HTR-8/SVneo (cell line): Measurements from ENCODE around the gene TPRG1.

Experiments
- DNase-seq: peaks from one replicate; pipeline ENCODE4 v3.0.0; 2011; ENCODE audit warnings: low spot score, mixed read lengths; ENCODE audit not compliant: insufficient read length
- FAIRE-seq: peaks from 2 replicates; lab custom pipeline; 2011; peaks lifted over from hg19 to GRCh38; lab: Jason Lieb, UNC

TPRG1 gene

DNA sequence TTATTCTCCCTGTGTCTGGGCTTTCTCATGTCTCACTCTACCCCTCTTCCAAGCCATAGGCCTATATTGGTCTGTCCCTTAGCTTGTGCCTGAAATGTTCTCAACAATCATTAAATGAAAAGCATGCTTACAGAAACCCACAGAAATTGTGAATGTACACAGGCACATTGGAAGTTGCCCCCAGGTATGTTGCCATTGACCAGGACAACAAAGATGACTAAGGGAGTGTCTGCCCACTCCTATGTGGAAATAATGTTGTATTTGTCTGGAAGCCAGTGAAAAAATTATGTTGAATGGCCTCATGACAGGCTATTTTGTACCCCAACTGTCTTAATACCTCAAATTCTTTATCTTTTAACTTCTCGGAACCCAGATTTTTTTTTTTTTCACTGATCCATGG, 102.0 kb downstream of the TPRG1 start:
- no peak for FAIRE-seq
- no peak for DNase-seq

DNA sequence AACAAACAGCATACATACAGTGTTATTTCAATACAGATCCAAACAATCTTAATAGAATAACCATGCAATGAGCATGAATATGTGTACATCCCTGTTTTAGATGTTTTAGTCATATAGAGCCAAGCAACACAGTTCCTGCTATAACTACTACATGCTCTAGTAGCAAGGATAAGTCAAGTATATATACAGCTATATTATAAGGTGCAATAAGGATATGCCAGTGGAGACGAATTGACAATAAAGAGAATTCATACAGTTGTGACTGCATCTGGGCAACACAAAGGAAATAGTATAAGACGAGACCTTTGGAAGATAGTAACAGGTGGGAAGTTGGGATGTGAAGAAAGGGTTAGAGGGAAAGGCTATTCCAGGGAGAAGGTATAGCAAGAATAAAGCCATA, 103.4 kb downstream of the TPRG1 start:
- FAIRE-seq: no peak
- no peak for DNase-seq

DNA sequence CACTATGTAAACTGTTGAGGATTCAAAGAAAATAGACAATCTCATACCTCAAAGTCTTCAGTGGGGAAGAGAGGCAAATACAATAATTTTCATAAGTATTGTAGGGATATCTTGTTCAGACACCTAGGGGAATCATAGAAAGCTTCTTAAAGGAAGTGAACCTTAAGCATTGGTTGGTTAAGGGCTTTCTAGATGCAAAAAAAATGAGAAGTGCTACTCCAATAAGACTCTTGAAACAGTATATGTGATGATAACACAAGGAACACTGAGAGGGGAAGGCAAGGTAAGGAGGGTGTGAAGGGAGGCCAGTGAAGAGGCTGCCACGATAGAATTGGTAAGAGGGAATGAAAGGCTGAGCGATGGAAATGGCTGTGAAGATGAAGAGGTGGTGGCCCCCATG, 104.1 kb downstream of the TPRG1 start:
- DNase-seq (no peak), FAIRE-seq (no peak)

DNA sequence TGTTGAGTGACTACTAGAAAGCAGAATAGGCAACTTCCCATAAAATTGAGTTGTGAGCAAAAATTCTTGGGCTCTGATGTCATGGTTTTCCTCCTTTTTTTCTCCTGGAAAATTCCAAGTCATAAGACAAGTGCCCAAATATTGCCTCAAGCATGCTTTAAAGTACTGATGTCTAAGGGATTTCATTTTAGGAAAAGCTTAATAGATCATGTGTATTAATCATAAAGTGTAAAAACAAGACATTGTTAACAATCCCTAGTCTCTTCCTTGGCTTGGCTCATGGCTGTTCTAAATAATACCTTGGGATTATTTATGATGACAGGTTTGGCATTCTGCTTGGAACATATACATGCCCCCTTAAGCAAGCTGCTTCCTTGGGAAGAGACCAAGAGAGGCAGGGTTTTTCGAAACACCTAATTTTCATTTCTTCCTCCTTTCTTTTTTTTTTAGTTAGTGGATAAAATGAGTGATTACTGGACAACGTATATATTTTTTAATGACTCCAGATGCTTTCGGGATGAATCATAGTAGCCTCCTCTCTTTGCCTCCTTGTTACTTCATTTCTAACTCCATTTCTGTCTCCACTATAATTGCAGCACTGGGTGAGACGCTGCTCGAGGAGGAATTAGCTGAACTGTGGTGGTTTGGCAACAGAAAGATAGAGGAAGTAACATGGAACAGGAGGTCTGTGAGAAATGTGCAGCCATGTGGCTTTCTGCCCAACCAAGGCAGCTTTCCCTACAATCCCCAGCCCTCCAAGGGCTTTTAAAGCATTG, 104.9 kb downstream of the TPRG1 start:
- FAIRE-seq (no peak), DNase-seq (peak; percentile 53)

DNA sequence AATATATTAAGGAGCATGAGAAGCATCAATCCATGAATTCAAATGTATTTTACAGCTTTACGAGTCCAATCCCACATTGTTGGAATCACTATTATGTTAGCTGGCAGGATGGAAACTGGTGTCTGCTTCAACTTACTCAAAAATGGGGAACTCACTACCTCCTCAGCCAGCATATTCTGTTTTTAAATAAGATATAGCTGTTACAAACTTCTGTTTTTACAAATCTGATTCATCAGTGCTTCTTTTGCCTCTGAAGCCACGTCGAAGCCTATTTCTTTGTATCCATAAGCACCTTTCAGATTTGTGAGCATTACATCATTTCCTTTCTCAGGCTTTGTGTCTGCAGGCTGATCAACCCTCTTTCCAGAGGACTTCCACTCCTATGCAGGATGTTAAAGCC, 105.9 kb downstream of the TPRG1 start:
- DNase-seq (no peak), FAIRE-seq (no peak)

DNA sequence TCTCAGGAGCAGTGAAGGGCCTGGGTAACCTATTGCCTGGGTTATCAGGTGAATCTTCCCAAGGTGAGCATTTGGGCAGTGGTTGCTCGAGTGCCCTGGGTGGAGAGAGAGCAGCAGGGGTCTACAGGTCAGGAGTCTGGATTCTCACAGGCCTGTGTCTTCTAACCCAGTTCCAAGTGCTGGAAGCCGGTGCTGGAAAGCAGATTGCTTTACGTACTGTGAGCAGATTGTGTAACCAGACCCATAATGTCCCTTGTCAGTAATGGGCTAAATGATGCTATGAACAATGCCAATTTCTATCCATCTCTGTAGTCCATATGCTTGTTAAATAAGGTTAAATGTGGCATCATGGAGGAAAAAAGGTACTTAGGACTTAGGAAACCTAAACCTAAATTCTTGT, 106.5 kb downstream of the TPRG1 start:
- no peak for FAIRE-seq
- no peak for DNase-seq

DNA sequence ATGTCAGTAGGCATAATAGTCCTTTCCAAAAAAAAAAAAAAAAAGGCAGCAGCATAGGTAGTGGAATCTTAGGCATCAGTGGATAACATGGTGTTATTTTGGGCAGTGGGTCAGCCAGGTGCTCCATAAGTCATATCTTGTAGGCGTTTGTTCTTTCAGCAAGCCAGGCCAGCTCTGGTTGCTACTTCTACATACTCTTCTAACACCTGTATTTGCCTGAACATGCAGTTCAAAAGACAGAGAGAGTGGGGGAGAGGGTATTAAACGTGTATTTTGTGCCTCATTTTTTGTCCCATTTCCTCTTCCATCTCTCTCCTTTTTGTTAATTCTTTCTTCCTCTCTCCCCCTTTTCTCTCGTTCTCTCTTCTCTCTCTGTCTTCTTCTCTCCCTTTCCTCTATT, 110.4 kb downstream of the TPRG1 start:
- DNase-seq (no peak), FAIRE-seq (no peak)

DNA sequence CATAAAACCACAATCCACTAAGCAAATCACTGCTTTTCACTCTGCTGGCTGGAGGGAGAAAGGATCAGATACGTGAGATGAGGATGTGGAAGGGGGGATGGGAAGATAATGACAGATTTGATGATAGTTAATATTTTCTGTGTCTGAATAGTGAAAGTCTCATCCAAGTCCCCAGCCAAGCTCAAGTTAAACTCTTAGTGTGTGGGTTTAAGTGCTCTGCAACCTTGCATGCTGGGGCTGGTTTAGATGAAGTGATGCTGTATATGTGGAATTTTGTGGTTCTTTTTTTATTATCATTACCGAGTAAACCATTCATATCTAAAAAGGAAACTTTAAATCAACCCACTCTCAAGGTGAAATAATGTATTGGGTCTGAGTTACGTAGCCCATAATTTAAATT, 111.0 kb downstream of the TPRG1 start:
- FAIRE-seq (no peak), DNase-seq (no peak)

DNA sequence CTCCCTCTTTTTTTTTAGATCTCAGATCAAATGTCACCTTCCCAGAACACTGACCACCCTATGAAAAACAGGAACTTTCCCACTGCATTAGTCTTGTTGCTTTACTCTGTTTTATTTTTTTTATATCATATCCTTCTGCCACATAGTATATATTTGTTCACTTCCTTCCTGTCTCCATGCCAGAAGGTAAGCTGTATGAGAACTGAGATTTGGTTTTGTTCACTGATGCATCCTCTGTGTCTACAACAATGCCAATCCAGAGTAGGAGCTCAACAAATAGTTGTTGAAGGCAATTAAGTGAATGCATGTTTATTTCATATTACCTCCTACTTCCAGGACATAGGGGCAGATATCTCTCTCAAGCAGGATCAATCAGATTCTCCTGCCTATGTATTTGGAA, 114.4 kb downstream of the TPRG1 start:
- DNase-seq (no peak), FAIRE-seq (no peak)

DNA sequence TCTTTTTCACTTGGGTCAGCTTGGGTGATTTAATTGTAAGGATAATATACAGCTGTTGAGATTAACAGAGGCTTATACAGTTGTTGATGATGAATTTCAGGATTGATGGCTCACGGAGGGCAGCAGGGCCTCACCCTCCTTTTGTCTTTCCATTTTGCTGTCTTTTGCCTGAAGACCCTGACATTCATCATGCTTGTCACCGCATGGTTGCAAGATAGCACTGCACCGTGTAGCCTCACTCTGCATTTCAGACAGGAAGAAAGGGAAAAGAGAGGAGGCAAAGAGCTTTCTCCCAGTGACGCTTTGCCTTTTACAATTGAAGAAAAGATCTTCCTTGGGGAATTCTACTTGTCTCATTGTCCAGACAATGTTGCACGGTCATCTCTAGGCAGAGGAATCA, 115.1 kb downstream of the TPRG1 start:
- DNase-seq: no peak
- FAIRE-seq: no peak

DNA sequence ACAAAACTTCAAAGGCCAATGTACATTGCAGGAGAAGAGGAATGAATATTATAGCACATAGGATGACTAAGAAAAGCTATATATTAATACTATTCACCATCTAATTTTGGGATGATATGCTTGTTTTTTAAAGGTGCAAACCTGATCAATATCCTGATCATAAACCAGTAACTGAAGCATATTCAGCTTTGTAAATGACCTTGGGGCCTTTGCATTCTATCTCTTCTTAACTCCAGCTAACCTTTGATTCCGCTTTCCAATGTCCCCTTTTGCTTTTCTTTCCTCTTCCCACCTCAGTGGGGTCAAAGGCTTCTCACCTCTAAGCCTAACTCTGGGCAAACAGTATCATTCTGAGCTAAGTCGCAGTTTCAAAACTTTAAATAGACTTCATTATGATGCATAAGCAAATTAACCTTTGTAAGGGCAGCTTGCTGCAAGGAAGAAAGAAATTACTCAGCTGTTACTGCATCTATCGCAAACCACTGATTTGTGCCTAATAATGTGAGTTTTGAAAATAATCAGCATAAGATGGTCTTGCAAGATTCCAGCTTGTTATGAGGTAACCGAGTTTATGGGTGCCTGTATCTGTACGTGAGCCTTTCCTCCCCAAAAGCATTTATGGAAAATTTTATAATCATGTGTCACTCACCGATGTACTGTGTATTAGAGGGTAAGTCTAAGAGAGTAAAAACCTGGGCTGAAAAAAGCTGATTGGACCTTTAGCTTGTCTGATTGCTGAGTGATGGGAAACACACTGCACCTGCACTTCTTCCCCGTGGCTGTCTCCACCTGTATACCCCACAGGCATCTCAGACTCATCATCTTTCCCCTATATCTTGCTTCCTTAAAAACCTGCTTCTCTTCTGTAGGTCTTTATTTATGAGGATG, 116.8 kb downstream of the TPRG1 start:
- DNase-seq: no peak
- FAIRE-seq: no peak

DNA sequence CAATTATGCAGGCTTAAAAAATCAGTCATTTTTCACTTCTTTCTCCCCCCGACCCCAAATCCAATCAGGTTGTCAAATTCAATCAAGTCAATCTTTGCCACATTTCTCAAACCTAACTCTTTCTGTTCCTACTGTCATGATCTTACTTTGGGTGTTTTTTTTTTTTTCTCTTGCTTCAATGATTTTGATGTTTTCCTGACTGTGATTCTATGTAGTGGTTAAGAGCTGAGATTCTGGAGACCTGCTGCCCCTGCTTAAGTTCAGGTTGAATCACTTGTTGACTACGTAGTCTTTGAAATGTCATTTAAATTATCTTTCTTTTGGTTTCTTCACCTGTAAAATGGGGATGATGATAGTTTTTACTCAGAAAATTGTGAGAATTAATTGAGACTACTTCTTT, 117.5 kb downstream of the TPRG1 start:
- FAIRE-seq (no peak), DNase-seq (no peak)

DNA sequence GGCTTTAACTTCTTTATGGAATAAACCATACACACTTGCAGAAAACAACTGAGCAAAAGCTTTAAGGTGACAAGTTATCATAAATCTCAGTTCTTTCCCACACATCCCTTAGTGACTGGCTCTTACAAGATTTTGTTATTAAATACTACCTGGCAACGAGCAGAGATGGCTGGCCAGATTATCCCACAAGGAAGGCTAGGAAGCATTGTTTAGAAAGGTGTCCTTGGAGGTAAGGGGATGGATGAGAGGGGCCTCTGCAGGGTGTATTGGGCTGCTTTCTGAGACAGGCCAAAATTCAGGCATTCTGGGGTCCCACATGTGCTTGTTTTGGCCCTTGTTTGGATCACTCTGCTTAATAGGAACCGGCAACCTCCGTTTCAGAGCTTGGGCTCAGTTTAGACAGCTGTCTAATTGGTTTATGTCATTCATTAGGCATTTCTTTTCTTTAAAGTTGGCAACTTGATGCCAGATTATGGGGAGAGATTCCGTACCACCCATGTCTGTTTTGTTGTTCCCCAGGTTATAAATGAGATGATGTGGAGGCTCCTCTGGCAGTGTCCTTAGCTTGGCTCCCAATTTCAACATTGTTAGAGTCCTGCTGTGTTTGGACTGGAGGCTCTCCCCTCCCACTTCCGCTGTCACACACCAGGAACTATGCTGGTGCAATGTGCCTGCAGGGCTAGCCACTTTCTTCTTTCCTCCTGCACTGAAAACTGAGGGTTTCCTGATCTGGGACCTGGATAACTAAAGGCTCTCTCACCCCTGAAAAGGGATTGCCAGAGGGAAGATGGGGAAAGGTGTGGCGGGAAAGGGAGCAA, 121.1 kb downstream of the TPRG1 start:
- FAIRE-seq (no peak), DNase-seq (no peak)

DNA sequence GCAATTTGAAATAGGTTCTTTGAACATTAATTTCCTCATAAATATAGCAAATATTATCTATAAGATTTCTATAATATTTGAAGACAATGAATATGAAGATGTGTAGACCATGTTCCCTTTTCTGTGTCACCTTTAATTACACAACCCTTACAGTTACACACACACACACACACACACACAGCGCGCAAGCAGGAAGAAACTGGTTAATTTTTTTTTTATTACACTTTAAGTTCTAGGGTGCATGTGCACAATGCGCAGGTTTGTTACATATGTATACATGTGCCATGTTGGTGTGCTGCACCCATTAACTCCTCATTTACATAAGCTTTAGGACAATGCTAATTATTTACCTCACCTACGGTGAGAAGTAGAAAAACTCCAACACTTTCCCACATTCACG, 122.9 kb downstream of the TPRG1 start:
- DNase-seq (no peak), FAIRE-seq (no peak)

DNA sequence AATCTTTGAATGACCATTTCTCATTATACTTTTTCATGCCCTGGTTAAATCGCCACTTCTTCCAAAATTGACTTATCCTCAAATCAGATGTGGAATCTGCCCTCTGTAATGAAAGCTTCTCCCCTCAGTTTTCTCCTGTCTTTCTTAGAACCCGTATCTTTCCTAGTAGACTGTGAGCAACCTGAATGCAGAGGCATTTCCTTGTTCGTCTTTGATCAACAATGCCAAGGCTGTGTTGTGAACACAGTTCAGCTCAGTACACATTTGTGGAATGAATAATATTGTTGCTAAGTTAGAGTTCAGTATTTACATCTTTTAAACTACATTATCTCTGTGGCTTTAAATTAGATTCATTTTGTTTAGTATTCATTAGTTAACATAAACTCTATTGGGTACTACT, 123.3 kb downstream of the TPRG1 start:
- DNase-seq (no peak), FAIRE-seq (no peak)

DNA sequence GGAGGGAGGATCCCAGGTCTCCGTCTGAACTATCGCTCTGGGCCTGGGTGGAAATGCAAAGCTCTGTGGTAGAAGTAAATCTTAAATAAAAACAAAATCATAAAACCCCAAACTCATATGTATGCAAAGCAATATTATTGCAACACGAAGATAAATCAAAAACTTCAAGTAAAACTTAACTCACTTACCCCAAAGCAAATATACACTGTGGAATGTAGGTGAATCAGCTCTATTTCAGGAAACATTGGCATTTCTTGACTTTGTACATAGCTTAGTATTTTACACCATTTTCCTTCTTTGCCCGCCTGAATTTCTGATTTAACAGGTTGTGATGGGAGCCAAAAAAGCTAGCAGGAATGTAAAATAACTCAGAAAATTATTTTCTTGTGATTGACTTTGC, 126.2 kb downstream of the TPRG1 start:
- FAIRE-seq (no peak), DNase-seq (no peak)

DNA sequence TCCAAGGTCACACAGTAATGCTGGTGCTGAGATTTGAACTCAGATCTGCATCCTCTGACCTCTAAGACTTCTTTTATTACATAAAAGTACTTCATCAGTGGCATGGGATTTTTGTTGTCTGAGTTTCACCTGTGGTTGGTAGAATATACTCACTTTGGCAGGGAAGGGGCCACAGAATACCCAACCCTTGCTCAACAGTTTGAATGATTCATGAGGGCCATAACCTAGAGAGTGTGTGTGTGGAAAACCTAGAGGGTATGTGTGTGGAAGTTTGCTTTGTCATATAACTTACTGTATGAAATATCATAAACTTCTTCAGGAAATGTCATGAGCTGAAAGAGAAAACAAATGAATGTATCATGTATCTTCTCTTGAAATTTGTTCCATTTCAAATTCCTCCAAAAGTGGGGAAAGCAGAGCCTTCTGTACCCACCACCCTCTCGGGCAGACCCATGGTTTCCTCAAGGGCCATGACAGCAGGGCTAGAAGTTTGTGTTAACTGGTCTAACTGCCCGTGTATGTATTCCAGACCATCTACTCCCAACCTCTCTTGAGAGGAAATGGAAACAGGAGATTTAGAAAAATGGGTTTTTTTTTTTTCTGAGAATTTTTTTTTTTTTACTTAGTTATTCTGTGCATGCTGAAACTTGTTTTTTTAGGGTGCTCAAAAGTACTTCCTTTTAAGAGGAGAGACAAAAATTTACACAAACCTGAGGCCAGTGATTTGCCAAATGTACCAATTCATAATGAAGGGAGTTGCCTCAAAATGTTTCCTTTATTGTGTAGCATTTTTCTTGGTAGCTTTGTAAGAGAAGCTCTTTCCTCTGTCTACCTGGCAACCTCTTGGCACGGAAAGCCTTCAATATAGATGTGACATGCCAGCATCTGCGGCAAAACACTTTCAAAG, 127.0 kb downstream of the TPRG1 start:
- FAIRE-seq (no peak), DNase-seq (no peak)

DNA sequence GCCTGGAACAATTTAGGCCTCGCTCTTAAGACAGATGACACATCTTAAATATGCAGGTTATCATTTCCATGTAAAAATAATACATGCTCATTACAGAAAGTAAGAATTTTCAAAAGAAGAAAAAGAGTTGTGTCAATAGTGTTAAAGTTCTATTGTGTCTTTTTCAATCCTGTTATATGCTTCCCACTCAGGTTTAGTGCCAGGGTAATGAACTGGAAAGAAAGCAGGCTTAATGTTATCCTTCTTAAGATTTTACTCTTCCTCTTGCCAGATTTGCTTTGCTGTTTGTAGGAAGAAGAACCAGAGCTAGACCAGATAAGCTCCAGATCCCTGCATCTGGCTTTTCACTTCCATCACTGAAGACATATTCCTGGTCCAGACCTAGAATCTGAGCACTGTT, 128.6 kb downstream of the TPRG1 start:
- no peak for FAIRE-seq

DNA sequence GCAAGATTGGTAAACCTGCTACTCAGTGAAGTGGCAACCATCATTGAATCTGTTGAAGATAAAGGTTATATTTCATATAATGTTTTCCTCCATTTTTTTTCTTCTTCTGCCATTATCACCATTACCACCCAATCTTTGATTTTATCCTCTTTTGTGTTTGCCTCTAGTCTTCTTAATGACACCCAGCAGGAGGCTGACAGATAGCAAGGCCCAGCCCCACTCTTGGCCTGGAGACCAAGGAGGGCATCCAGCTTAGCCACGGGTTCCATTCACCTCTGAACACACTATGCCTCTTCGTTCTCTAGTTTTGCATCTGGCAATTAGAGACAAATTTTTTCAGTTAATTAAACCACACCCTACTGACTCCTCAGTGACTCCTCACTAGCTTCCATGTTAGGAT, 129.7 kb downstream of the TPRG1 start:
- FAIRE-seq: no peak
- no peak for DNase-seq

More for the DNA sequence above, 128.6 kb downstream of the TPRG1 start:
- DNase-seq: no peak

DNA sequence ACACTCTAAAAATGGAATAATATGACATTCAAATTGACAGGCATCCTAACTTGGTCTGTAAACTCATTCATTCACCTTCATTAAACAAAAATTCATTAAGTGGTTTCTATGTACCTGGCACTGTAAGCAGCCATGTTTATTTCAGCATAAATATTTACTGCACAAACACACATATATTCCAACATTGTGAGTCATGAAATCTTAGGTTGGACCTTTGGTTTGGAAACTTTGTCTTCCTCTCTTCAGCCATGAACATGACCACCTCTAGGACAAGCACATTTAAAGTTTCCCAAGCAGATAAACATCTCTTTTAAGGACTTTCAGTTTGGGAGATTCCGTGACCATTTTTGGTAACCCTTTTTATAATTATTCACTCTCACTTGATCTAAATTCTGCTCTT, 131.8 kb downstream of the TPRG1 start:
- FAIRE-seq (no peak), DNase-seq (no peak)
